WTC11 (cell line): Measurements from ENCODE around the gene CCNJ. TPM values are rescaled to one million over a fixed set of nuclear protein-coding genes. Genes with fewer than 3 reads are reported as not detected.

Experiments
- ATAC-seq: fragments of 200-7000 bp; cut with Tn5 transposase; 2 replicates; pipeline ENCODE4 v1.10.0; 2021; ENCODE audit warnings: mild to moderate bottlenecking, moderate library complexity
- CTCF ChIA-PET: fragments of 300-600 bp; sonication (Branson Sonifier 250); formaldehyde crosslinking; loops from one replicate; lab custom pipeline; 2021; ENCODE audit warnings: antibody characterized with exemption; lab: Charles Lee
- POLR2A ChIA-PET: fragments of 350-600 bp; sonication (Branson Sonifier 250); formaldehyde crosslinking; loops from one replicate; lab custom pipeline; 2021; ENCODE audit warnings: antibody characterized with exemption; lab: Charles Lee
- DNase-seq: peaks from one replicate; pipeline ENCODE4 v3.0.0; 2021; ENCODE audit warnings: low spot score
- H3K27ac Mint-ChIP-seq: 2 replicates; pipeline ENCODE4 v1.8.0; 2021; ENCODE audit warnings: mixed read lengths
- H3K27me3 Mint-ChIP-seq: 2 replicates; pipeline ENCODE4 v1.8.0; 2021; ENCODE audit warnings: low read depth, mild to moderate bottlenecking, moderate library complexity, mixed read lengths
- H3K36me3 Mint-ChIP-seq: 2 replicates; pipeline ENCODE4 v1.8.0; 2021; ENCODE audit warnings: mixed read lengths
- H3K4me1 Mint-ChIP-seq: 2 replicates; pipeline ENCODE4 v1.8.0; 2022; ENCODE audit warnings: mixed read lengths
- H3K4me3 Mint-ChIP-seq: 2 replicates; pipeline ENCODE4 v1.8.0; 2021; ENCODE audit warnings: mild to moderate bottlenecking, moderate library complexity, mixed read lengths
- H3K9me3 Mint-ChIP-seq: 2 replicates; pipeline ENCODE4 v1.8.0; 2021; ENCODE audit warnings: mixed read lengths
- ATF1 ChIP-seq: sonication (generic); formaldehyde crosslinking; IDR thresholded peaks from 2 replicates; pipeline ENCODE4 v1.8.1; 2023; ENCODE audit warnings: mild to moderate bottlenecking, moderate library complexity, missing genetic modification reagents
- CBFB ChIP-seq: sonication (generic); formaldehyde crosslinking; IDR thresholded peaks from 2 replicates; pipeline ENCODE4 v1.8.1; 2022; ENCODE audit warnings: mild to moderate bottlenecking, low read depth, missing genetic modification reagents
- CREM ChIP-seq: sonication (generic); formaldehyde crosslinking; IDR thresholded peaks from 2 replicates; pipeline ENCODE4 v1.8.1; 2022; ENCODE audit warnings: mild to moderate bottlenecking, missing genetic modification reagents, moderate library complexity
- CTCF ChIP-seq: fragments of 200-600 bp; IDR thresholded peaks from 2 replicates; pipeline ENCODE4 v1.8.0; 2022; ENCODE audit warnings: antibody characterized with exemption
- ELF4 ChIP-seq: sonication (generic); formaldehyde crosslinking; IDR thresholded peaks from 2 replicates; pipeline ENCODE4 v1.8.1; 2022; ENCODE audit warnings: low read depth, mild to moderate bottlenecking, moderate library complexity, missing genetic modification reagents
- EMX1 ChIP-seq: fragments of 250-450 bp; sonication (Bioruptor Pico); IDR thresholded peaks from 2 replicates; pipeline ENCODE4 v1.8.0; 2021; ENCODE audit warnings: mild to moderate bottlenecking
- ETV6 ChIP-seq: sonication (generic); formaldehyde crosslinking; IDR thresholded peaks from 2 replicates; pipeline ENCODE4 v1.8.1; 2022; ENCODE audit warnings: mild to moderate bottlenecking, missing genetic modification reagents
- JAZF1 ChIP-seq: fragments of 250-450 bp; sonication (Bioruptor Pico); IDR thresholded peaks from 2 replicates; pipeline ENCODE4 v1.9.0; 2021; ENCODE audit warnings: moderate library complexity, mild to moderate bottlenecking, inconsistent platforms
- MAX ChIP-seq: sonication (generic); formaldehyde crosslinking; IDR thresholded peaks from 2 replicates; pipeline ENCODE4 v1.8.0; 2022; ENCODE audit warnings: mild to moderate bottlenecking, missing genetic modification reagents
- MXD4 ChIP-seq: fragments of 250-450 bp; sonication (Bioruptor Pico); IDR thresholded peaks from 2 replicates; pipeline ENCODE4 v1.8.0; 2021; ENCODE audit warnings: mild to moderate bottlenecking, moderate library complexity, borderline replicate concordance
- MYBL2 ChIP-seq: sonication (generic); formaldehyde crosslinking; IDR thresholded peaks from 2 replicates; pipeline ENCODE4 v1.8.1; 2023; ENCODE audit warnings: mild to moderate bottlenecking, moderate library complexity, missing genetic modification reagents
- NFATC4 ChIP-seq: fragments of 250-450 bp; sonication (Bioruptor Pico); IDR thresholded peaks from 2 replicates; pipeline ENCODE4 v1.9.0; 2021; ENCODE audit warnings: mild to moderate bottlenecking
- NFYB ChIP-seq: sonication (generic); formaldehyde crosslinking; conservative IDR thresholded peaks from 2 replicates; pipeline ENCODE4 v1.8.0; 2022; ENCODE audit warnings: low read depth, missing genetic modification reagents
- PREB ChIP-seq: sonication (generic); formaldehyde crosslinking; IDR thresholded peaks from 2 replicates; pipeline ENCODE4 v1.8.1; 2022; ENCODE audit warnings: mild to moderate bottlenecking, missing genetic modification reagents, moderate library complexity, borderline replicate concordance
- RORB ChIP-seq: fragments of 250-450 bp; sonication (Bioruptor Pico); IDR thresholded peaks from 2 replicates; pipeline ENCODE4 v1.9.0; 2021; ENCODE audit warnings: mild to moderate bottlenecking
- SMAD4 ChIP-seq: sonication (generic); formaldehyde crosslinking; IDR thresholded peaks from 2 replicates; pipeline ENCODE4 v1.8.0; 2022; ENCODE audit warnings: mild to moderate bottlenecking, missing genetic modification reagents
- USF2 ChIP-seq: sonication (generic); formaldehyde crosslinking; IDR thresholded peaks from 2 replicates; pipeline ENCODE4 v1.8.1; 2023; ENCODE audit warnings: mild to moderate bottlenecking, missing genetic modification reagents, moderate library complexity
- ZBTB43 ChIP-seq: sonication (generic); formaldehyde crosslinking; IDR thresholded peaks from 2 replicates; pipeline ENCODE4 v1.8.1; 2023; ENCODE audit warnings: mild to moderate bottlenecking, missing genetic modification reagents
- ZNF121 ChIP-seq: sonication (generic); formaldehyde crosslinking; IDR thresholded peaks from 2 replicates; pipeline ENCODE4 v1.8.0; 2023; ENCODE audit warnings: missing genetic modification reagents
- ZNF232 ChIP-seq: sonication (generic); formaldehyde crosslinking; IDR thresholded peaks from 2 replicates; pipeline ENCODE4 v1.8.0; 2022; ENCODE audit warnings: mild to moderate bottlenecking, missing genetic modification reagents
- ZNF396 ChIP-seq: fragments of 250-450 bp; sonication (Bioruptor Pico); IDR thresholded peaks from 2 replicates; pipeline ENCODE4 v1.8.0; 2021; ENCODE audit warnings: mild to moderate bottlenecking, moderate library complexity, borderline replicate concordance
- ZNF671 ChIP-seq: fragments of 250-450 bp; sonication (Bioruptor Pico); IDR thresholded peaks from 2 replicates; pipeline ENCODE4 v1.8.0; 2021; ENCODE audit warnings: mild to moderate bottlenecking
- total RNA-seq: library from RNA; stranded (reverse); gene quantifications from 3 replicates; pipeline ENCODE4 v1.2.3, GENCODE V29; 2021

The CCNJ gene
- total RNA-seq, 1 experiment from 2014 or later: 25.7 TPM

GRCh38 chr10:96074776-96075175 is 31.4 kb downstream of the CCNJ start:
- ChIA-PET CTCF (interaction anchor here (1.3 to 2.2 kb wide), 2 partner anchors 58 to 155 kb away, joined by 4 to 9 read pairs; no protein-coding TSS in a partner anchor), POLR2A (interaction anchor here (1.2 kb wide), 1 partner anchor 55 kb away, joined by 4 read pairs; the partner anchor contains the start of gene ZNF518A)
- Mint-ChIP-seq H3K4me3 (no peak overlapping the region), H3K27me3 (no peaks in the 10 kb centered on the region; the same call in 1 of the 2 replicates), H3K27ac (no peak overlapping the region), H3K36me3 (no peaks in the 10 kb centered on the region), H3K4me1 (peaks cover 27% of the 10 kb centered on the region), H3K9me3 (no peaks in the 10 kb centered on the region)
- TF ChIP-seq CREM (CRISPR knock-in tag): no peak
- TF ChIP-seq MYBL2 (CRISPR knock-in tag): no peak
- no peak for TF ChIP-seq NFYB (CRISPR knock-in tag)
- no peak for TF ChIP-seq JAZF1 (CRISPR knock-in tag)
- DNase-seq (no peak), ATAC-seq (no peak)

- no peak for DNase-seq
- no peaks in the 10 kb centered on the region; the same call in 1 of the 2 replicates for H3K27me3 Mint-ChIP-seq
- ChIA-PET CTCF (interaction anchor here (0.8 to 2.2 kb wide), 3 partner anchors 59 to 382 kb away, joined by 3 to 9 read pairs (median 4); partner anchors contain the start of gene TCTN3), POLR2A (interaction anchor here (1.2 kb wide), 1 partner anchor 54 kb away, joined by 4 read pairs; the partner anchor contains the start of gene ZNF518A)
- H3K27ac Mint-ChIP-seq: no peak overlapping the region
- no peak for ATAC-seq
- TF ChIP-seq ELF4 (no peak), RORB (CRISPR knock-in tag) (no peak), ZNF396 (CRISPR knock-in tag) (no peak), MAX (CRISPR knock-in tag) (no peak), CTCF (no peak), ZNF232 (no peak), EMX1 (no peak), ZBTB43 (no peak), MXD4 (no peak), ZNF121 (CRISPR knock-in tag) (no peak), NFATC4 (CRISPR knock-in tag) (no peak), ATF1 (CRISPR knock-in tag) (no peak)
- no peaks in the 10 kb centered on the region for H3K9me3 Mint-ChIP-seq
- H3K4me3 Mint-ChIP-seq: no peak overlapping the region
- H3K36me3 Mint-ChIP-seq: no peaks in the 10 kb centered on the region
- peaks cover 27% of the 10 kb centered on the region for H3K4me1 Mint-ChIP-seq
Measured at GRCh38 chr10:96075977-96076376, 32.6 kb downstream of the CCNJ start.

GRCh38 chr10:96077156-96077555 is 33.8 kb downstream of the CCNJ start:
- CTCF ChIA-PET: interaction anchor here (0.7 kb wide), 1 partner anchor 210 kb away, joined by 3 read pairs; no protein-coding TSS in a partner anchor
- no peaks in the 10 kb centered on the region; the same call in 1 of the 2 replicates for H3K27me3 Mint-ChIP-seq
- TF ChIP-seq CBFB (CRISPR knock-in tag): no peak
- no peak for TF ChIP-seq SMAD4 (CRISPR knock-in tag)
- no peak for TF ChIP-seq NFYB (CRISPR knock-in tag)
- TF ChIP-seq, all 79 proteins: peak for 0
- ATAC-seq: no peak
- Mint-ChIP-seq H3K4me1 (peaks cover 27% of the 10 kb centered on the region), H3K27ac (no peak overlapping the region), H3K36me3 (no peaks in the 10 kb centered on the region), H3K9me3 (no peaks in the 10 kb centered on the region), H3K4me3 (no peak overlapping the region)
- no peak for DNase-seq
- POLR2A ChIA-PET: no interaction called here

GRCh38 chr10:96082153-96082552 is 38.8 kb downstream of the CCNJ start:
- Mint-ChIP-seq H3K27me3 (peaks cover 3% of the 10 kb centered on the region; the same call in 1 of the 2 replicates), H3K27ac (no peak overlapping the region), H3K36me3 (no peaks in the 10 kb centered on the region), H3K4me3 (no peak overlapping the region), H3K4me1 (peaks cover 6% of the 10 kb centered on the region), H3K9me3 (no peaks in the 10 kb centered on the region)
- ChIA-PET POLR2A (no interaction called here), CTCF (no interaction called here)
- ATAC-seq (no peak), DNase-seq (no peak)
- TF ChIP-seq PREB (CRISPR knock-in tag): no peak
- no peak for TF ChIP-seq ZNF396 (CRISPR knock-in tag)
- TF ChIP-seq USF2 (CRISPR knock-in tag): no peak
- TF ChIP-seq CTCF: no peak
- TF ChIP-seq ZNF671 (CRISPR knock-in tag): no peak
- TF ChIP-seq MYBL2 (CRISPR knock-in tag): no peak
- TF ChIP-seq ETV6 (CRISPR knock-in tag): no peak
